ENCODE data around the gene CRIP2. TPM values are rescaled to one million over a fixed set of nuclear protein-coding genes. Genes with fewer than 3 reads are reported as not detected.
A peak's percentile ranks its signal among the peaks of the same experiment; 100 is the strongest.

Gene CRIP2
- total RNA-seq, 6 experiments from 2014 or later, result 6.9 to 22.4 (median 21.0) TPM

GRCh38 chr14:105480199-105480746 is 5.7 kb downstream of the CRIP2 start:
- peaks cover 16% of the 10 kb centered on the region for H3K27me3 Mint-ChIP-seq (ENCODE audit: insufficient read depth)

GRCh38 chr14:105480807-105481801 is 6.5 kb downstream of the CRIP2 start:
- Mint-ChIP-seq H3K4me3 (peak overlapping the region; percentile 87), H3K4me1 (ENCODE audit: low read depth) (peaks cover 24% of the 10 kb centered on the region), H3K27me3 (ENCODE audit: insufficient read depth) (peaks cover 16% of the 10 kb centered on the region), H3K9me3 (peaks cover 4% of the 10 kb centered on the region; the same call in 1 of the 2 replicates), H3K27ac (peak overlapping the region; percentile 100), H3K36me3 (ENCODE audit: low read depth) (no peaks in the 10 kb centered on the region)
- DNase-seq, result peak; percentile 82
- TF ChIP-seq, protein P1, sequence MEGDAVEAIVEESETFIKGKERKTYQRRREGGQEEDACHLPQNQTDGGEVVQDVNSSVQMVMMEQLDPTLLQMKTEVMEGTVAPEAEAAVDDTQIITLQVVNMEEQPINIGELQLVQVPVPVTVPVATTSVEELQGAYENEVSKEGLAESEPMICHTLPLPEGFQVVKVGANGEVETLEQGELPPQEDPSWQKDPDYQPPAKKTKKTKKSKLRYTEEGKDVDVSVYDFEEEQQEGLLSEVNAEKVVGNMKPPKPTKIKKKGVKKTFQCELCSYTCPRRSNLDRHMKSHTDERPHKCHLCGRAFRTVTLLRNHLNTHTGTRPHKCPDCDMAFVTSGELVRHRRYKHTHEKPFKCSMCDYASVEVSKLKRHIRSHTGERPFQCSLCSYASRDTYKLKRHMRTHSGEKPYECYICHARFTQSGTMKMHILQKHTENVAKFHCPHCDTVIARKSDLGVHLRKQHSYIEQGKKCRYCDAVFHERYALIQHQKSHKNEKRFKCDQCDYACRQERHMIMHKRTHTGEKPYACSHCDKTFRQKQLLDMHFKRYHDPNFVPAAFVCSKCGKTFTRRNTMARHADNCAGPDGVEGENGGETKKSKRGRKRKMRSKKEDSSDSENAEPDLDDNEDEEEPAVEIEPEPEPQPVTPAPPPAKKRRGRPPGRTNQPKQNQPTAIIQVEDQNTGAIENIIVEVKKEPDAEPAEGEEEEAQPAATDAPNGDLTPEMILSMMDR (IDR thresholded peaks at IDR 0.05), result peak; percentile 100

More at GRCh38 chr14:105480199-105480746, 5.7 kb downstream of the CRIP2 start:
- peak overlapping the region; percentile 87; the same call in 1 of the 2 replicates for H3K4me3 Mint-ChIP-seq
- peaks cover 4% of the 10 kb centered on the region; the same call in 1 of the 2 replicates for H3K9me3 Mint-ChIP-seq
- no peaks in the 10 kb centered on the region for H3K36me3 Mint-ChIP-seq (ENCODE audit: low read depth)
- TF ChIP-seq, protein P1 (IDR thresholded peaks at IDR 0.05), result no peak
- peaks cover 24% of the 10 kb centered on the region for H3K4me1 Mint-ChIP-seq (ENCODE audit: low read depth)
- peak overlapping the region; percentile 100 for H3K27ac Mint-ChIP-seq
- no peak for DNase-seq

DNA sequence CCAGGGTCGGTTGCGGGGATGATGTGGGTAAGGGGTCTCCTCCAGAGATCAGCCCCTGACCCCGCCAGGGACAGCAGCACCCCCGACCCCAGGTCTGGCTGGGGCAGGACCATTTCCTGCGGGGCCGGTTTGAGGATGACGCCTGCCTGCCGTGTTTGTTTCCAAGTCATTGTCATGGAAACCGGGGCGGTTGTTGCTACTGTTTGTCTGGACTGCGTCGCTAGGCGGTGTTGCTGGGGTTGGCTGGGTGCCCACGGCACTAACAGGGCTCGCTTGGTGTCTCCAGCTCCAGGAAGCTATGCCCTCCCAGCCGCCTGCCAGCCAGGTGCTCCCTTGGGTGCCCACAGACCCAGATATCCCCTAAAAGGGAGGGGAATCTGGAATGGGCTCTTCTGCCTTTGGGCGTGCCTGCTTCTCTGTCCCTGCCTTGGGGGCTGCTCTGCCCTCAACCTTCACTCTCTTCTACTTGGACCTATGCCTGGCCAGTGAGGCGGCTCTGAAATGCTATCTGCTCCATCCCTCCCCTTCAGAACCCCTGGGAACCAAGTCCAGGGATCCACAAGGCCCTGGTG is 7.4 kb downstream of the CRIP2 start:
- peaks cover 16% of the 10 kb centered on the region for H3K27me3 Mint-ChIP-seq (ENCODE audit: insufficient read depth)
- H3K36me3 Mint-ChIP-seq (ENCODE audit: low read depth), result no peaks in the 10 kb centered on the region
- peak overlapping the region; percentile 100 for H3K27ac Mint-ChIP-seq
- TF ChIP-seq, protein P1 (IDR thresholded peaks at IDR 0.05), result peak; percentile 42
- peaks cover 4% of the 10 kb centered on the region; the same call in 1 of the 2 replicates for H3K9me3 Mint-ChIP-seq
- H3K4me3 Mint-ChIP-seq, result peak overlapping the region; percentile 87
- peak; percentile 99 for DNase-seq
- H3K4me1 Mint-ChIP-seq (ENCODE audit: low read depth), result peaks cover 24% of the 10 kb centered on the region

GRCh38 chr14:105482486-105483110 is 8.0 kb downstream of the CRIP2 start:
- Mint-ChIP-seq H3K27me3 (ENCODE audit: insufficient read depth) (peaks cover 12% of the 10 kb centered on the region), H3K4me1 (ENCODE audit: low read depth) (peaks cover 24% of the 10 kb centered on the region), H3K4me3 (peak overlapping the region; percentile 87), H3K36me3 (ENCODE audit: low read depth) (no peaks in the 10 kb centered on the region), H3K27ac (peak overlapping the region; percentile 100), H3K9me3 (no peaks in the 10 kb centered on the region; the same call in 1 of the 2 replicates)
- DNase-seq, result no peak
- TF ChIP-seq, protein P1 (IDR thresholded peaks at IDR 0.05), result no peak

All from HFFc6 (cell line).